Brain microvascular endothelial cell (primary cell): Measurements from ENCODE around the gene KDM7A.
A peak's percentile ranks its signal among the peaks of the same experiment; 100 is the strongest.

Source experiments
- DNase-seq: peaks from one replicate; pipeline ENCODE4 v3.0.0-alpha.2; 2020
- H3K27ac ChIP-seq: fragments of 250-450 bp; sonication (Bioruptor Pico); 2 replicates; pipeline ENCODE4 v1.5.1; 2020; ENCODE audit warnings: mild to moderate bottlenecking, moderate library complexity
- H3K27me3 ChIP-seq: fragments of 250-450 bp; sonication (Bioruptor Pico); replicated peaks from 2 replicates; pipeline ENCODE4 v1.5.1; 2020; ENCODE audit warnings: mild to moderate bottlenecking
- H3K36me3 ChIP-seq: fragments of 250-450 bp; sonication (Bioruptor Pico); replicated peaks from 2 replicates; pipeline ENCODE4 v1.5.1; 2020; ENCODE audit warnings: mild to moderate bottlenecking
- H3K4me3 ChIP-seq: 2 replicates; pipeline ENCODE4 v1.5.1; 2011; ENCODE audit warnings: low read depth, mild to moderate bottlenecking, control low read depth, low read length, moderate library complexity
- in situ Hi-C: cut with HindIII; loops from 2 replicates; pipeline ENCODE4 v1.10.0; 2017; ENCODE audit warnings: low sequenced_read_pairs, low pct_ligation_motif_present
- TF ChIP-seq, protein P1 (sequence below): IDR thresholded peaks from 2 replicates; pipeline ENCODE4 v1.5.1; 2011; ENCODE audit warnings: low read depth, mild to moderate bottlenecking, moderate library complexity, low read length, control low read depth, inconsistent platforms; ENCODE audit errors: missing control alignments

Gene KDM7A

DNA sequence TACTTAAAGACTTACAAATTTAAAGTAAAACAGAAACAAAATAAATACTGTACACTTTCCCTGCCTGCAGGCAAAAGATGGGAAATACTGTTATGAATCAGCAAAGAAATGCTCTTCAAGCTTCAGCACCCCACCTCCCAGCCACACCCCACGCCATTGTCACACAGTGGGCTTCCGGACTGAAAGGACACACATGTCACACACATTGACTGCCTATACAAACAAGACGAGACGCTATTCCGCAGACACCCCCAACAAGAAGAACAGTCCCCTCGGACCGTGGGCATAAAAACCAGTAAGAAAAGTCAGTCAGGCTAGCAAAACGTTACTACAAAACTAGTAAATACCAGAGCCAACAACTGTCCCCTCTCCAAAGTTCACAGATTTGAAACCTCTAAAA is 91.8 kb downstream of the KDM7A start:
- TF ChIP-seq, protein P1, sequence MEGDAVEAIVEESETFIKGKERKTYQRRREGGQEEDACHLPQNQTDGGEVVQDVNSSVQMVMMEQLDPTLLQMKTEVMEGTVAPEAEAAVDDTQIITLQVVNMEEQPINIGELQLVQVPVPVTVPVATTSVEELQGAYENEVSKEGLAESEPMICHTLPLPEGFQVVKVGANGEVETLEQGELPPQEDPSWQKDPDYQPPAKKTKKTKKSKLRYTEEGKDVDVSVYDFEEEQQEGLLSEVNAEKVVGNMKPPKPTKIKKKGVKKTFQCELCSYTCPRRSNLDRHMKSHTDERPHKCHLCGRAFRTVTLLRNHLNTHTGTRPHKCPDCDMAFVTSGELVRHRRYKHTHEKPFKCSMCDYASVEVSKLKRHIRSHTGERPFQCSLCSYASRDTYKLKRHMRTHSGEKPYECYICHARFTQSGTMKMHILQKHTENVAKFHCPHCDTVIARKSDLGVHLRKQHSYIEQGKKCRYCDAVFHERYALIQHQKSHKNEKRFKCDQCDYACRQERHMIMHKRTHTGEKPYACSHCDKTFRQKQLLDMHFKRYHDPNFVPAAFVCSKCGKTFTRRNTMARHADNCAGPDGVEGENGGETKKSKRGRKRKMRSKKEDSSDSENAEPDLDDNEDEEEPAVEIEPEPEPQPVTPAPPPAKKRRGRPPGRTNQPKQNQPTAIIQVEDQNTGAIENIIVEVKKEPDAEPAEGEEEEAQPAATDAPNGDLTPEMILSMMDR, result no peak
- Histone ChIP-seq H3K4me3 (no peak overlapping the region), H3K27ac (no peak overlapping the region), H3K36me3 (no peaks in the 10 kb centered on the region), H3K27me3 (no peaks in the 10 kb centered on the region)
- DNase-seq, result no peak
- in situ Hi-C loops, result no loop called here

DNA sequence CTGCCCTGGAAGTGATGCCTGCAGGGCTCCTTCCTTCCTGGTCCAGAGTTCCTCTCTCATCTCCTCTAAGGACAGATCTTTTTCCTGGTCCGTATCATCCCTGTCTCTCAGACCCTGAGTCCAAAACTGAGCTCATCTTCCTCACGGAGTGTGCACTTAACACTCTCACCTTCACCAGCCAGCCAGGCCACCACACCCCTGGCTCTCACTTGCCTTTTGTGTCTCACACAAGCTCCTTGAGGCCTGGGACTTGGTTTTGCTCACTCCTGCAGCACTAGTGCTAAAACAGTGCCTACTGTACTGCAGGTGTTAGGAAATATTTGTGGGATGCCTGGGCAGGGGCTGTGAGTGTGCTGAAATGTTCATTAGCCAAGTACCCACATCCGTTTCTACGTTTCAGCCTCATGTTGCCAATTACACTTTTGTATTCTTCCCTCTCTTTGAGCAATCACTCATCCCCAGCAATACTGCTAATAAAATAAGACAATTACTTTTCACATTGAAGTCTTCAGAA is 92.6 kb downstream of the KDM7A start:
- in situ Hi-C loops, result no loop called here
- H3K4me3 ChIP-seq, result no peak overlapping the region
- no peaks in the 10 kb centered on the region for H3K27me3 ChIP-seq
- no peak for DNase-seq
- no peaks in the 10 kb centered on the region for H3K36me3 ChIP-seq
- no peak overlapping the region for H3K27ac ChIP-seq
- TF ChIP-seq, protein P1, result no peak

DNA sequence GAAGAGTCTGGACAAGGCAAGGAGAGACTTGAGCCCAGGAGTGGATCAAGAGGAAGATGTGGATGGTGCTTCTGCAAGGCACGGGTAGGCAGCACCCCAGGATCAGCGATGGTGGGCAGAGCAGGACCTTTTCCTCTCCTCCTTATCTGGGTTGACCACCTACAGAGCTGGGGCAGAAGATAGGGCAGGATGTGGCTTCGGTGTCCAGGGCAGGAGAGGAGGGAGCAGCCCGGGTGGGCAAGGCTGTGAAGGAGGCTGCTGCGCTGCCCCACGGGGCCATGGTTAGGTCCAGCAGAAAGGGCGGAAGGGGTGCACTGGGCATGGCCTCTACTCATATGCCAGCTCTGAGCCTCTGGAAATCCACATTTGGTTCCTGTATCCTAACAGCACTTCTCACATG is 94.0 kb downstream of the KDM7A start:
- no peak for DNase-seq
- Histone ChIP-seq H3K36me3 (no peaks in the 10 kb centered on the region), H3K27me3 (no peaks in the 10 kb centered on the region), H3K4me3 (no peak overlapping the region), H3K27ac (no peak overlapping the region)
- TF ChIP-seq, protein P1, result no peak
- in situ Hi-C loops, result no loop called here

DNA sequence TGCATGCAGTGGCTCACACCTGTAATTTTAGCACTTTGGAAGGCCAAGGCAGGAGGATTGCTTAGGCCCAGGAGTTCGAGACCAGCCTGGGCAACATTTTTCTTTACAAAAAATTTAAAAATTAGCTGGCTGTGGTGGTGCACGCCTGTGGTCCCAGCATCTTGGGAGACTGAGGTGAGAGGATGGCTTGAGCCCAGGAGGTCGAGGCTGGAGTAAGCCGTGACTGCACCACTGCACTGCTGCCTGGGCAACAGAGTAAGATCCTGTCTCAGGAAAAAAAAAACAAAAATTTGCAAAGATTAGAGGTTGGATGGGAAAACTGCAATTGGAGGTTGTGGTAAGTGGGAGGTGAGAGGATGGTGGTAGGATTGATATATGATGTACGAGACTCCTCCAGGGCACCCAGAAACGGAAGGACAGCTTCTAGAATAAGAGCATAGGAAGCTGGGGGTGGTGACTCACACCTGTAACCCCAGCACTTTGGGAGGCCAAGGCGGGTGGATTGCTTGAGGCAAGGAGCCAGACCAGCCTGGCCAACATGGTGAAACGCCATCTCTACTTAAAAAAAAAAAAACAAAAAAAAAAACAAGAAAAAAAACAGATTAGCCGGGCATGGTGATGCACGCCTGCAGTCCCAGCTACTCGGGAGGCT is 94.9 kb downstream of the KDM7A start:
- Histone ChIP-seq H3K27ac (no peak overlapping the region), H3K4me3 (no peak overlapping the region), H3K27me3 (no peaks in the 10 kb centered on the region), H3K36me3 (no peaks in the 10 kb centered on the region)
- in situ Hi-C loops, result no loop called here
- DNase-seq, result no peak
- TF ChIP-seq, protein P1, result no peak

DNA sequence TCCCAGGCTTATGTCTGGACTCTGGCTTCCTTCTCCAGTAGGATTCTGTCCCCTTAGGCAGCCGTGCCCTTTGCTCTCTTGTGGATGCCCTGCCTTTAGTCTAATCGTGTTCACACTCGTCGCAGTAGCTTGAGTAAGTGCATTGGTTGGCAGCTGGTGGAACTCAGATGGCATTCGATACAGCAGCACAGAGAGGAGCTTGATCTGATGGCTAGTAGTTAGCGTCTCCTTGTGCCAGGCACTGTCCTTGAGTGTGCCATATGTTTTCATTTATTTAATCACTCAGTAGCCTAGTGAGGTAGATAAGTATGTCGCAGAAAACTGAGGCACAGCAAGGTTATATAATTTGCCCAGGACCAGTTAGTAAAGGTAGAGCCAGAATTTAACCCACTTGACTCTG is 95.9 kb downstream of the KDM7A start:
- in situ Hi-C loops, result no loop called here
- no peak for DNase-seq
- H3K4me3 ChIP-seq, result no peak overlapping the region
- H3K36me3 ChIP-seq, result no peaks in the 10 kb centered on the region
- TF ChIP-seq, protein P1, result no peak
- no peaks in the 10 kb centered on the region for H3K27me3 ChIP-seq
- H3K27ac ChIP-seq, result no peak overlapping the region

DNA sequence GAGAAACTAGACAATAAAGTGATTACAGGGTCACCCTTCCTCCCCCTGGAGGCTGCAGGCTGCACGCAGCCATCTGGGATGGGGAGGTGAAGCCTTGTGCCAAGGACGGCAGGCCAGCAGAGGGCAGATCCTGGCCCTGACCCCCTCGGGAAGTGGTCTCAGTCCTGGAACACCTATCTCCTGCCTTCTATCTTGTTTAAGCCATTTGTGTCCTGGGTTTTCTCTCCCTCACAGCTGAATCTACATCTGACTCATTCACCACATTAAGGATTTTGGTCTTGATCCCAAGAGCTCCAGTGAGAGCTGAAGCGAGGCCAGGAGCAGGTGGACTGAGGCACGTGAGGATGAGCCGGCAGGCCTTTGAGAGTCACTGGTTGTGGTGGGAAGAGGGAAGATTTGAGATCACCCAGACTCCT is 97.7 kb downstream of the KDM7A start:
- DNase-seq, result peak; percentile 33
- Histone ChIP-seq H3K27ac (no peak overlapping the region), H3K4me3 (no peak overlapping the region), H3K36me3 (no peaks in the 10 kb centered on the region), H3K27me3 (no peaks in the 10 kb centered on the region)
- in situ Hi-C loops, result no loop called here
- TF ChIP-seq, protein P1, result peak; percentile 52
